HG03521 (cell line): Measurements from ENCODE around the gene NHERF1.

Experiments used
- ATAC-seq: cut with Tn5 transposase; IDR thresholded peaks from one replicate; pipeline ENCODE4 v1.9.1; 2021; ENCODE audit warnings: mild to moderate bottlenecking, moderate library complexity; ENCODE audit not compliant: unreplicated experiment

NHERF1 gene

DNA sequence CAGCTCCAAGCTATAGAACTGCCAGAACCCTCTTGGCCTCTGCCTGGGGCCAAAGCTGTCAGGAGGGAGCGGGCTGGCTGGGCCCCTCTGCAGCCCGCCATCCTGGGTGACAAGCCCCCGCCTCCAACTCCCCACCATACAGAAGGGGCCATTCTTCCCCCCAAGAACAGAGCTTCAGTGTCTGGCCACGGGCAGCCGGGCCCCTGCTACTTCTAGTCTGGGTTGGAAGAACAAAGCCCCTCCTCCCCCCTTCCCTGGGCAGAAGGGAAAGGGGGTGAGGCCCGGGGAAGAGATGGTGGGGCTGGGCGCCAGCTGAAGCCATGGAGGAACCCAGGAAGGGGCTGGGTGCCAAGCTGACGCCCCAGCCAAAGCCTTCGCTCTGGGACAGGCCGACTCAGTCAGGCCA, 18.7 kb downstream of the NHERF1 start:
- no peak for ATAC-seq

DNA sequence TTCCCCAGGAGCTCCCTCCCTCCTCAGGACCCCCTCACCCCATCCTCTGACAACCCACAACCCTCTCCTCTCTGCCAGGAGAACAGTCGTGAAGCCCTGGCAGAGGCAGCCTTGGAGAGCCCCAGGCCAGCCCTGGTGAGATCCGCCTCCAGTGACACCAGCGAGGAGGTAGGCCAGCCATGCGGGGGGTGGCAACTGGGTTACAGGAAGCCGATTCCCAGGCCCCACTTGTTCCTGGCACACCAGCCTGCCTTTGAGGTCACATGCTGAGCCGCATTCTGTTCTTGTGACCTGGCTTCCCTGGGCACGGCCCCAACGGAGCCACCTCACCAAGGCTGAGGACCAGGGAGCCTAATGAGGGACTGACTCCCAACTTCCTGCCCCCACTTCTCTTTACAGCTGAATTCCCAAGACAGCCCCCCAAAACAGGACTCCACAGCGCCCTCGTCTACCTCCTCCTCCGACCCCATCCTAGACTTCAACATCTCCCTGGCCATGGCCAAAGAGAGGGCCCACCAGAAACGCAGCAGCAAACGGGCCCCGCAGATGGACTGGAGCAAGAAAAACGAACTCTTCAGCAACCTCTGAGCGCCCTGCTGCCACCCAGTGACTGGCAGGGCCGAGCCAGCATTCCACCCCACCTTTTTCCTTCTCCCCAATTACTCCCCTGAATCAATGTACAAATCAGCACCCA, 19.8 kb downstream of the NHERF1 start:
- no peak for ATAC-seq

DNA sequence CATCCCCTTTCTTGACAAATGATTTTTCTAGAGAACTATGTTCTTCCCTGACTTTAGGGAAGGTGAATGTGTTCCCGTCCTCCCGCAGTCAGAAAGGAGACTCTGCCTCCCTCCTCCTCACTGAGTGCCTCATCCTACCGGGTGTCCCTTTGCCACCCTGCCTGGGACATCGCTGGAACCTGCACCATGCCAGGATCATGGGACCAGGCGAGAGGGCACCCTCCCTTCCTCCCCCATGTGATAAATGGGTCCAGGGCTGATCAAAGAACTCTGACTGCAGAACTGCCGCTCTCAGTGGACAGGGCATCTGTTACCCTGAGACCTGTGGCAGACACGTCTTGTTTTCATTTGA, 20.3 kb downstream of the NHERF1 start:
- ATAC-seq = no peak

DNA sequence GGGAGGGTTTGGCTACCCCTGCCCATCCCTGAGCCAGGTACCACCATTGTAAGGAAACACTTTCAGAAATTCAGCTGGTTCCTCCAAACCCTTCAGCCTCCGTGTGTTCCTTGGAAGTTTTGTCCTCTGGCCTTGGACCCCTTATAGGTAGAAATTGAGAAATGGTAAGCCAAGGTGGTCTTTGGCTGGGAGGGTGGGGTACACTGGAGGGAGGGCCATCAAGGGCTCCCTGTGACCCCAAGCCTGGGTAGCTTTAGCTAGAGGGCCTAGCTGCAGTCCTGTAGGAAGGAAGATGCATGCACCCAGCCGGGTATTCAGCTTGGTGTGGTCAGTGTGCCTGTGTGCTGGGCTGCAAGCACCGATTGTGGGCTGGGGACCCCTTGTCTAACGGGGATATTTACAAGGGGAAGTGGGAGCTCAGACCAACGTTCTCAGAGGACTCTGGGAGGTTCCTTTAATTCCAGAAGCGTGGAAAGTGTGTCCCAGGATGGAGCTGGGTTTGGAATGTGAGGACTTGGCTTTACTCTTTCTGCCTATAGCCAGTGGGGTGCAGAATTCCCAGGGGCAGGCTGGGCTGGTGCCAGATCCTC, 20.9 kb downstream of the NHERF1 start:
- ATAC-seq = no peak

DNA sequence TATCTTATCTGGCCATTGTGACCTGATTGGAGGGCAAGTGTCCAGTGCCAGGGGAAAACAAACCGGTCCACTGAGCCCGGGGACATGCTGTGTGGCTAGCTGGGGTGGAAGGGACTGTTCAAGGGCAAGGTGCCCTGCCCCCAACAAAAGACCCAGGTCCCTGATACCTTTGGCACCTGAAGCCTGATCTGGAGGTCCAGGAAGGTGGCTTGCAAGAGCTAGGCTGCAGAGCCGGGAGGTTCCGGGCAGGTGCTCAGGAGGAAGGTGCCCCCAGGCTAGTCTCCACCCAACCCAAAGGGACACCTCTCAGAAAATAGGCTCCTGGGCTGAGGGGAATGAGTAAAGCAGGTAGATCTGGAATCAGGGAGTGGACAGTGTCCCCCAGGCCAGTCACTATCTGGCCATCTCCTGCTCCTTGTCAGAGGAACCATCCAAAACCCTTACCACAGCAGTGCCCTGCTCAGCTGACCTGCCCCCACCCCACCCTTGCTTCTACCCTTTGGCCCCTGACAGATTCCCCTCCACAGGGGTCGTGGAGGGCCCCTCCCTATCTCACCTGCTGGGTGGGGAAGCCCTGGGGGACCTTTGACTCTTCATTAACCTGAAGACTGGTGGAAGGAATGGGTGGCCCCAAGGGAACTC, 21.5 kb downstream of the NHERF1 start:
- no peak for ATAC-seq

DNA sequence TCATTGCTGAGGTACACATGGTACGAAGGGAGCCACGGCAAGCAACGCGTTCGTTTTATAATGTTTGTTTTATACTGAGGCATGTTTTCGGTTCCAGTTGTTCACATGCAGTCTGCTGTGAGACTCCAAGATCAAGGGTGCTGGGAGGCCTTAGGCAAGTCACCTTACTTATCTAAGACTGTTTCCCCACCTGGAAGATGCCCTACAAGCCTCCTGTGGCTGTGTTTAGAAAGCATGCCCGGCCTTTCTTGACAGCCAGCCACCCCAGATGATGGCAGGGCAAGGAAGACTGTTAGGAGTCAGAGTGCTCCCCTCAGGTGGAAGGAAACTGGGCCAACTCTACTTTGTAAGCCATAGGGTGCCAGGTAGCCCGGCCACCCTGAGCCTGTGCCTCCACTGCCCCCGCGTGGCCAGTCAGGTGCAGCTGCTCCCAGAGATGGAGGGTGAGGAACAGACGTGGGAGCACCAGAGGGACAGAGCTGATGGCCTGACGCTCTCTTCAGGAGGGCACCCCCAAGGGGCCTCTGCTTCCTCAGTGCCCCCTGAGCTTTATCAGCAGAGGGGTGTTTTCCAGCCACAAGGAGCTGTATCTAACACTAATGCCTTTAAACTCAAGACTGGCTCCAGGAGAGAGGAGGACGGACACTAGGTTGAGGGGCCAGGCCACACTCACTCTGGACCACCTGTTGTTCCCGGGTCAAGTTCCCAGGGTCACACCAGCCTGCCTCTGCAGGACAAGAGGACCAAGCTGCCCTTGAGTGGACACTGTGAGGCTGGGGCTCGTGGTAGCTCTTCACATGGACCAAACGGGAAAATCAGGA, 22.3 kb downstream of the NHERF1 start:
- no peak for ATAC-seq

DNA sequence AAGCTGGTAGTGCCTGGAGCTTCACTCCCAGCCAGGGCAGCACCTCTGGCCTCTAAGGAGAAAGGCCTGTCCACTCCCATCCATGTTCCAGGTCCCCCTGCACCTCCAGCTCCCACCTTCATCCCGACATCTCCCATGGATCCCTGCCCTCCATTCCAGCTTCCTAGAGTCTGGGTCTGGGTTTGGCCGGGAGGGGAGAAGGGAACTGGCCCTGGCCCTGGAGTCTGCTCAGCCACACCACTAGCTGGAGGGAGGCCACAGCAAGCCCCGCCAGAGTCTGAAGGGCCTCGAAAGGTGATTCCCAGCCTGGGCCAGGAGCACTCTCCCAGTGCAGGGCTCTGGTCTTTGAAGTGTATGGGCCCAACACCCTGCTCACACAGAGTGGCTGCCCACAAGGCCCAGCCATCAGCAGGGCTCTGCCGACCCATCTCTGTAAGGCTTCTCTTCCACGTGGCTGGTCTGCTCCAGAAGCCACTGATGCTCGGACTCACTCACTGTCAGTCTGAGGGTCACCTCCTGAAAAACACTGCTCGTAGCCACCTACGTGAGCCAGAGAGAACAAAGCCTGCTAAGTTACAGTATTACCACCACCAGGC, 23.0 kb downstream of the NHERF1 start:
- no peak for ATAC-seq

DNA sequence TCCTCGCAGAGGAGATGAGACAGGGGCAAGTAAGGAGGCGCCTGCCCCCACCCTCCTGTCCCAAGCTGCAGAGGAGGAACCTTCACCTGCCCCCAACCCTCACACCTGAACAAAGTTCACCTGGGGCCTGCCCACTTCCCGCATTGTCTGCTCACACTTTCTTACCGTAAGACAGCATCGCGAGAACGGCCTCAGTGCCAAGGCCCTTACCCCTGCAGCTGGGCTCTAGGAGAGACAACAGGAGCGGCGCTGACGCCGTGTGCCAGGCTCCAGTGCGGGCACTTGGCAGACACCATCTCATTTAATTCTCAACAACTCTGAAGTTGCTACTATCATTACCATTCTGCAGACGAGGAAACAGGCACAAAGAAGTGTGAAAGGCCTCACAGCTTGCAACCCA, 23.6 kb downstream of the NHERF1 start:
- no peak for ATAC-seq

DNA sequence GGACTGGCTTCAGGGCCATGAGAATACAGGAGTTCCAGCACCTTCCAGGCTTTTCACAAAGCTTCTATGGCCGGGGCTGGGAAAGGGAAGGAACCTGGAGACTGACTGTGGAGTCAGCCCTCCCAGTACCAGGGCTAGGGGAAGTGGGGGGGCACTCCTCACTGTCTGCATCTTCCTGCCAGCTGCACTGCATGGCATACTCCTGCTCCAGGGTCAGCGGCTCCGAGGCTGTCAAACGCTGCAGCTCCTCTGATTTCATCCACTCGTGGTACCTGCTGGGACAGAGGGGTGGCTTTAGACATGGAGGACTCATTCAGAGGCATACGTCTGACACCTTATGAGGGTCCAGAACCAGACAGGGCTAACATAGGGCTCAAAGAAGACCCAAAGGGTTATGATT, 25.0 kb downstream of the NHERF1 start:
- ATAC-seq = no peak

DNA sequence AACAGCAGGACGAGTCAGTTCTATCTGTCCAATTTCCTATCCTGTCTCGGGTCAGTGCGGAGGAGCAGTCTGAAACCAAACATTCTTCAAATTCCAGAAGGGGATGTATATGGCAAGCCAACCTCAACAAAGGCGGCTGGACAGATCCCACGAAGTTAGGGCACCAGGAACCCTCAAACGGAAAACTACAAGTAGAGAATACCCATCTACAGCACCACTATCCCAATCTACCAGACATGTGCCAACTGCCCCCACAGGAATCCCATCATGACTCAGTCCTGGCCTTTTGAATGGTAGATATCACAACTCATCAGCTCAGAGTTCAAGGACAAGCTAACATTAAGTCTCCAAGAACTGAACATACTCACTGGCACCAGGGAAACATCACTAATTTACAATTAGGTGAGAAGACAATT, 25.5 kb downstream of the NHERF1 start:
- no peak for ATAC-seq

DNA sequence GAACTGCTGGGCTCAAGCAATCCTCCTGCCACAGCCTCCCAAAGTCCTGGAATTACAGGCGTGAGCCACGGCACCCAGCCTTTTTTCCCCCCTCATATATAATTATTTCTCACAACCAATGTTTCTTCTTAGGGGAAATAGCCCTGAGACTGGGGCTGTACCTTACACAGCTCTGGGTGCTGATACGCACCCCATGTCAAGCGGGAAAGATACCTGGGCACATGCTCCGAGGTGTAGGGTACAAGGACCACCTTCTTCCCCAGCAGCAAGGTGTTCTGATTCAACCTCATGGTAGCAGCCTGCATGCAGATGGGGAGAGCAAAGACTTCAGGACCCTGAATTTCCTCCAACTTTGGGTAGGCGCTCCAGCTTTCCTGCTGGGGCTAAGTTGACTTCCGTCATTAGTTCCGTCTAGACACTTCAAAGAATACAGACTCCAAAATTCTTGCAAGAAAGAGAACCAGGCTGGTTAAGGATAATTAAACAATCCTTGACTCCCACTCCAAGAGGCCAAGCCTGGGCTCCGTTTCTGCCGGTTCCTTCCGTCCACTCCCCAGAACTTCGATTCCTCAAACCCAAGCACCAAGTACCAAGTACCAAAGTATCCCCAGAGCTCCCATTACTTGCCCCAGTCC, 27.1 kb downstream of the NHERF1 start:
- no peak for ATAC-seq

DNA sequence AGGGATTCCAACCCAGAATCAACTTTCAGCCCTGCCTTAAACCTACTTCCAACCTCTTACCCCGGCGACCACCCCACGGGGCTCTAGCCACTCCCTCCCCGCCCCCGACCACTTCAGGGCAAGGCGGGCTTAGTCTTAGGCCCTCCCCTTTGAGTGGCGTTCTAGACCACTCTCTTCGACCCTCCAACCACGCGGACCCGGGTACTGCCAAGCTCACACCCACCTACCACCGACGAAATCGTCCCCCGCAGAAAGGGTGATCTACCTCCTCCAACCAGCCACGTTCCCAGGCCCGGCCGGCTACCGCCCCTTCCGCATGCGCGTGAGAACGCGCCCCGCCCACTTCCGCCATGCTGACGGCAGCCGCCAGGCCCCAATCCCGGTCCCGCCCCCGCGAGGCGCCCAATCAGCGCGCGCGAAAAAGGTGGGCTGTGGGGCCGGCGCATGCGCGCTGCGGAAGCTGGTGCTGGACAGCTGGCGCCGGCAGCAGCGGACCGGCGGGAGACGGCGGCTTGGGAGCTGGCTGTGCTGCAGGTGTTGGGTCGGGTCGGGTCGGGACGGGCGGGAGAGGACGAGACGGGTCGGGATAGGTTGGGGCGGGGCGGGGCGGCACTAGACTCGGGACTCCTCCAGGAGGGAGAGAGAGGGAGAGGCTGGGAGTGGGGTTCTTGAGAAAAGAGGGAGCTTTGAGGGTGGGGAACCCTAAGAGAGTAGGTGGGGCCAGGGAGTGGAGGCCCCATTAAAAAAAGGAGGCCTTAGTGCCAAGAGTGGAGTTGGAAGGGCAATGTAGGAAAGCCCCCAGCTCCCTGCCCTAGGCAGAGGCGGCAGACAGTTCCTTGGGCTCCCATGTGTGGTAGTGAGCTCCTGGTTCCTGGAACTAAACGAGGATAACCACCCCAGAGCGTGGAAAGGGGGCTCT, 27.9 kb downstream of the NHERF1 start, which contains the start of gene NAT9:
NAT9 (minus strand) TSS at position 302 of the 919 bp plus-strand sequence. CDS start 647 bp downstream, outside the sequence.
- peak; percentile 80 for ATAC-seq

DNA sequence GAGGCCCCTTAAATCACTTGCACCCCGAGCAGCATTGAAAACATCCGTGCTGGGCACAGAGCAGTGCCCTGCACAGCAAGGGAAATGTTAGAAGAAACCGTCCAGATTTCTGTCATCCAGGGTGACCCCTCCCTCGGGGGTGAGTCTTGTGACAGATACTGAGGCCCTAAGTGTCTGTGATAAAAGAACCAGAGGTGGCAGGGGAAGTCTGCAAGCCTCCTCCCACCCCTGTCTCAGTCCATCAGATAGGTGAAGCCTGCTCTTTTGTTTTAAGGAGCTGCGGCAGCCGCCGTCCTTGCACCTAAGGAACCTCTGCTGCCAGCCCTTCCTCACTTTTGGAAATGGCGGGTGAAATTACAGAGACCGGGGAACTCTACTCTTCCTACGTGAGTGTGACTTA, 28.6 kb downstream of the NHERF1 start:
- ATAC-seq = no peak

DNA sequence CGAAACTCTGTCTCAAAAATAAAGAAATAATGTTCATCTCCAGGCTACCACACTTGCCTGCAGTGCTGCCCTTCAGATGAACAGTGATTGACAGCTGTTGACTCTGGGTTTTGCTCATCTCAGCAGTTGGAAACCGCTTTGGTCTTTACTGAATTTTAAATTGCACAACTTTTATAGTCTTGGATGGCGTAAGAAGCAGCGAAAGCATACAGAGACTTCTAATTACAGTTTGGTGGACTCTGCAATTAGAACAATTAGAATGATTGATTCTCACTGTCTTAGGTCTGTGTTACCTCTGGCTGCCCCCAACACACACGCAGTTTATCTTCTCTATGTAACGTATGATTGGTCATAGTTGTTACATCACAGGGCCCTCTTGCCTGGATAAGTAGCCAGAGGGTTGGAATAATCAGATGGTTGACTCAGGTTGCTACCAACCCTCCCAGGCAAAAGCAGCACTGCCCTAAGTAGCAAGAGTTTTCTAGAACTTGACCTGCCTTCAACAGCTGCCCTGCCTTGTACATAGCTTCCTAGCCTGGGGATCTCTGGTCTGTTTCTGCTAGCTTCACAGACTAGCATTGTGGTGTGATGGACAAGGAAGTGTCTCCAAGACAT, 29.6 kb downstream of the NHERF1 start:
- no peak for ATAC-seq

DNA sequence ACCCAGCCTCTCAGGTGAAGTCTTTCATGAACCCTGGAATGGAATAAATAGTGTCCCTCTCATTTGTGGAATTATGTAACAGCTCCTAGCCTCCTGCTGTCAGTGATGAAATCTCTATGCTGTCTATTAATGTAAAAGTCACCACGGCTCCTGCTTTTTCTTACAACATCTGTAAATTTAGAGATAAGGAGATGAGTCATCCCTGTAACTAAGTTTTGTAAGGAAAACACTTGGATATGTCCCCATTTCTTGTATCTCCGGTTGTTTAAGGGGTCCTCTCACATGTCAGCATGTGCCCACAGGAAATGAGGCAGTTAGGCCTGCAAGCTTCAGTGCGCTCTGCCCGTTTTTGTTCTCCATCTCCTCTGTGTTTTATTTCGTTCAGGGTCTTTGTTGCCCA, 30.5 kb downstream of the NHERF1 start:
- no peak for ATAC-seq

DNA sequence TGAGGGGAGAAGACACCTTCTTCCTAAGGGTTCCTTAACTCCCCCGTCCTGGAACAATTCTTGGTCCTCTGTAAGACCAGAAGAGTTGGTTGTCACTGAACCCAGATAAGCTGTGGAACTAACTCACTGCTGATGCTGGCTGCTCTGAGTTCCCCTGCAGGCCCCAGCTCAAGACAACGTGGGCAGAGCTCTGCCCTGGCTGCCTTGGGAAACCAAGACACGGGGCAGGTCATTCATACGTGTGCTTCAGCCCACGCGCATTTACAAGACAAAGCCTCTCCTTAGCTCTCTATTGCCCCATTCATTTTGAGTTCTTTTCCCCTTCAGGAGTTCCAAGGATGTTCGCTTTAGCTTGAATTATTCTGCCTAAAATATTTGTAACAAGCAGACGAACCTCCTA, 31.1 kb downstream of the NHERF1 start:
- ATAC-seq = no peak

DNA sequence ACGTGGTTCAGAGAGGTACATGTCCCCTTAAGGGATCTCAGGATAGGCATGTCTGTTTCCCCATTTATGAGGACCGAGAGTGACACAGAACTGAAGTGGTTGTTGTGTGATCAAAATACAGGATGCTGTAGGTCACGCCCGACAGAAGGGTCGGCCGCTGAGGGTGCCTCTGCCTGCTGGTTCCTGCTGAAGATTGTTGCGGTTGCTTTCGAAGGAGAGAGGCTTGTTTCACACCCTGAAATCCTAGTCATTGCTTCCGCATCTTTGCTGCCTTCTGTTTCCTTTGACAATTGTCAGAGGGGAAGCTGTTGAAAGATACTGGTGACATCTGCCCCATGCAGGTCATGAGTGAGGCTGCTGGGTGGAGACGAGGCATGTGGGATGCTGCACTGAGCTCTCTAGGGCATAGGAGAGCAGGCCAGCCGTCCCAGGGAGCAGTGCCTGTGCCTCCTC, 31.5 kb downstream of the NHERF1 start:
- ATAC-seq = no peak

DNA sequence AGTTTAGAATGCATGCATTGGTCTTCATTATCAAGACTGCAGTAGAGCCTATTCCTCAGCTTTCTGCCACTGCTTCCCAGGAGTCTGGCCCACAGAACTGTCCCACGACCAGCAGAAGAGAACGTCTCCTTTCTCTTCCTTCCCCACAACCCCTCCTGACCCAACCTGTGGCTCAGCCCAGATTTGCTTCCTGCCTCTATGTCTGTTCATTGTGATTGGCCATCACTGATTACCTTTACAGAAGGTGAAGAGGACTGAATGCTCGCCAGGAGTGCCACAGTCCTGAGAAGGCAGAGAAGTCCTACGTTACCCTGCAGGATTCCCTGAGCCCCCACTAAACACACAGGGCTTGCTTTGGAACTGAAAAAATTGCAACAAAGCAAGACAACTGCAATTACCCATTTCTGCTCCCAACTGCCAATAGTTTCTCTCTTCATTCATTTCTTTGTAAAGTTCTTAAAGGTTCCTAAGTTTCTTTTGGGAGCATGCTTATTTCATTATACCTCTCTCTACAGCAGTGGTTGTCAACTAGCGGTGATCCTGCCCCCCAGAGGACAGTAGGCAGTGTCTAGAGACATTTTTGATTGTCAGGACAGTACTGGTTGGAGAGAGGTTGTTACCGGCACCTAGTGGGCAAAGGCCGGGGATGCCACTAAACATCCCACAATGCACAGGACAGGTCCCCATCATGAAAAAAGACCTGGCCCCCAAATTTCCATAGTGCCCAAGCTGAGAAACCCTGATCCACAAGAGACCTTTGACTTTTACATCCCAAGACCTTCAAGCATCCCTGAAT, 32.2 kb downstream of the NHERF1 start:
- ATAC-seq = no peak
